GM12878 (cell line): ENCODE results near the gene JAML. TPM values are rescaled to one million over a fixed set of nuclear protein-coding genes. Genes with fewer than 3 reads are reported as not detected.
A peak's percentile ranks its signal among the peaks of the same experiment; 100 is the strongest.

Experiments used
- ATAC-seq: fragments of 200-7000 bp; cut with Tn5 transposase; 3 replicates; pipeline ENCODE4 v1.9.1; 2020; ENCODE audit warnings: mild to moderate bottlenecking, moderate library complexity
- BruUV-seq: library from RNA; stranded (reverse); fragments of 400-500 nt; replicated peaks from 2 replicates; lab custom pipeline; 2021; lab: Mats Ljungman, UMichigan
- CTCF ChIA-PET: fragments of 300-600 bp; sonication (Branson Sonifier 250); formaldehyde crosslinking; extraction: SDS; loops from one replicate; lab custom pipeline; 2021; ENCODE audit warnings: inconsistent platforms; lab: Yijun Ruan, JAX
- POLR2A ChIA-PET: fragments of 350-600 bp; formaldehyde crosslinking; extraction: SDS; loops from one replicate; lab custom pipeline; 2021; ENCODE audit warnings: inconsistent platforms; lab: Charles Lee
- RAD21 ChIA-PET: fragments of 300-600 bp; sonication (Branson Sonifier 250); formaldehyde crosslinking; loops from one replicate; lab custom pipeline; 2023; ENCODE audit warnings: antibody characterized with exemption; ENCODE audit not compliant: unreplicated experiment; lab: Charles Lee
- SMC1A ChIA-PET: fragments of 300-600 bp; sonication (Branson Sonifier 250); formaldehyde crosslinking; loops from one replicate; lab custom pipeline; 2023; ENCODE audit not compliant: unreplicated experiment, uncharacterized antibody; lab: Charles Lee
- DNase-seq: peaks from one replicate; pipeline ENCODE4 v3.0.0-alpha.2; 2011; ENCODE audit warnings: low read depth, low spot score
- FAIRE-seq: peaks from 3 replicates; lab custom pipeline; 2011; peaks lifted over from hg19 to GRCh38; lab: Jason Lieb, UNC
- H2AFZ ChIP-seq: 2 replicates; pipeline ENCODE4 v1.6.0; 2011; ENCODE audit warnings: low read depth, low read length, control low read depth; ENCODE audit not compliant: control insufficient read depth
- H3K27ac ChIP-seq: 2 replicates; pipeline ENCODE4 v1.5.1; 2011; ENCODE audit warnings: control low read depth; ENCODE audit not compliant: control insufficient read depth, insufficient read depth
- H3K27me3 ChIP-seq, 2 experiments: replicated peaks in 1 of 2; 2 replicates each; pipeline versions ENCODE4 v1.6.0 to v1.6.1; 2011; ENCODE audit warnings: low read length in 1 of 2; ENCODE audit not compliant: control insufficient read depth in 2 of 2, insufficient read depth in 2 of 2
- H3K36me3 ChIP-seq, 2 experiments: 2 replicates each; pipeline ENCODE4 v1.5.1; 2011; ENCODE audit warnings: low read length in 1 of 2; ENCODE audit not compliant: control insufficient read depth in 2 of 2, insufficient read depth in 2 of 2
- H3K4me1 ChIP-seq: 2 replicates; pipeline ENCODE4 v1.6.1; 2011; ENCODE audit warnings: mild to moderate bottlenecking, low read length, moderate library complexity, mixed read lengths; ENCODE audit not compliant: control insufficient read depth, insufficient read depth
- H3K4me2 ChIP-seq: 2 replicates; pipeline ENCODE4 v1.6.0; 2011; ENCODE audit warnings: control low read depth; ENCODE audit not compliant: control insufficient read depth, insufficient read depth
- H3K4me3 ChIP-seq: fragments of 200-600 bp; sonication (generic); 2 replicates; pipeline ENCODE4 v1.5.1; 2016
- H3K79me2 ChIP-seq: 2 replicates; pipeline ENCODE4 v1.6.0; 2011; ENCODE audit warnings: low read length; ENCODE audit not compliant: control insufficient read depth, insufficient read depth
- H3K9ac ChIP-seq: 2 replicates; pipeline ENCODE4 v1.8.0; 2011; ENCODE audit warnings: low read length, control low read depth, mixed read lengths; ENCODE audit not compliant: control insufficient read depth, insufficient read depth
- H3K9me3 ChIP-seq: replicated peaks from 3 replicates; pipeline ENCODE4 v1.5.1; 2011; ENCODE audit warnings: mild to moderate bottlenecking, low read length; ENCODE audit not compliant: control insufficient read depth, insufficient read depth
- H4K20me1 ChIP-seq: 2 replicates; pipeline ENCODE4 v1.6.0; 2011; ENCODE audit not compliant: control insufficient read depth, insufficient read depth
- ATF7 ChIP-seq: fragments of 450-650 bp; IDR thresholded peaks from 2 replicates; pipeline ENCODE4 v1.6.1; 2016; ENCODE audit warnings: low read depth, mild to moderate bottlenecking
- FOXK2 ChIP-seq: fragments of 450-650 bp; IDR thresholded peaks from 2 replicates; pipeline ENCODE4 v1.6.1; 2017; ENCODE audit warnings: mild to moderate bottlenecking, moderate library complexity
- NR2C1 ChIP-seq: fragments of 450-650 bp; IDR thresholded peaks from 2 replicates; pipeline ENCODE4 v1.6.1; 2017; ENCODE audit warnings: antibody characterized with exemption, mild to moderate bottlenecking, moderate library complexity
- SPI1 ChIP-seq: IDR thresholded peaks from 2 replicates; pipeline ENCODE4 v1.6.1; 2011; ENCODE audit warnings: low read depth, mild to moderate bottlenecking, low read length, moderate library complexity, borderline replicate concordance; ENCODE audit not compliant: insufficient read depth
- WGBS: methylation state at CpG from one replicate; pipeline ENCODE4 v1.1.6; 2016; ENCODE audit warnings: low lambda C conversion rate; ENCODE audit not compliant: insufficient replicate concordance, insufficient coverage; ENCODE audit errors: missing lambda C conversion rate; 5-methylcytosine and 5-hydroxymethylcytosine counted together
- in situ Hi-C: fragments of 300-500 bp; cut with MboI; formaldehyde crosslinking; loops from 9 replicates; pipeline ENCODE4 v1.14.3; 2018; ENCODE audit warnings: mixed read lengths
- intact Hi-C: fragments of 100-400 bp; cut with micrococcal nuclease; formaldehyde crosslinking; loops from one replicate; pipeline ENCODE4 v1.14.2; 2022; ENCODE audit not compliant: unreplicated experiment
- polyA plus RNA-seq, 11 experiments: library from polyadenylated mRNA; depleted of rRNA in 4 of 11; unstranded in 6 of 11; stranded (reverse) in 5 of 11; fragments of >200 nt; fragmentation: Nextera tagmentation in 4 of 11; fragmentation: Illumina TruSeq in 1 of 11; extraction: Ambion mirVana in 4 of 11; extraction: Trizol in 1 of 11; gene quantifications; 1 replicate in 1 of 11; 2 replicates in 10 of 11; pipeline versions ENCODE4 v1.2.1 to v1.2.3, GENCODE V29; 2011 to 2016; ENCODE audit warnings: inconsistent platforms in 2 of 11, missing spikeins in 2 of 11, low read depth in 1 of 11
- total RNA-seq, 4 experiments: library from RNA; depleted of rRNA in 3 of 4; stranded (reverse); fragments of >200 nt in 3 of 4; fragmentation: Illumina TruSeq in 1 of 4; extraction: Trizol in 1 of 4; gene quantifications; 2 replicates each; pipeline versions ENCODE4 v1.2.1 to v1.2.3, GENCODE V29; 2013 to 2021

Gene JAML
- total and polyA plus RNA-seq, 10 of the 15 experiments (the other 5 are each of a cell fraction or from before 2014, with no cell fraction given) = 0.60 to 8.1 (median 3.5) TPM

GRCh38 chr11:118206391-118207031, 18.3 kb downstream of the JAML start:
- FAIRE-seq (peak; percentile 13), DNase-seq (no peak), ATAC-seq (peak; percentile 55)
- H3K27me3 ChIP-seq = no peaks in the 10 kb centered on the region
- no peaks in the 10 kb centered on the region; a peak in 1 of 4 replicates for H3K36me3 ChIP-seq
- no peaks in the 10 kb centered on the region for H4K20me1 ChIP-seq
- RAD21 ChIA-PET = interaction anchor here (2.1 kb wide), 1 partner anchor 9 kb away, joined by 8 read pairs; no protein-coding TSS in a partner anchor
- peak overlapping the region; percentile 43 for H2AFZ ChIP-seq
- H3K79me2 ChIP-seq = no peaks in the 10 kb centered on the region
- SMC1A ChIA-PET = interaction anchor here (1.5 kb wide), 1 partner anchor 20 kb away, joined by 6 read pairs; no protein-coding TSS in a partner anchor
- H3K27ac ChIP-seq = no peak overlapping the region
- no TSS peak for BruUV-seq
- H3K4me1 ChIP-seq = peaks cover 6% of the 10 kb centered on the region; the same call in 1 of the 2 replicates
- no peak overlapping the region for H3K9ac ChIP-seq
- no peaks in the 10 kb centered on the region; the same call in 2 of the 3 replicates for H3K9me3 ChIP-seq
- CTCF ChIA-PET = interaction anchor here (1.0 kb wide), 2 partner anchors 8 to 9 kb away, joined by 4 to 5 read pairs; no protein-coding TSS in a partner anchor
- intact Hi-C loops (no loop called here), in situ Hi-C loops (no loop called here)
- TF ChIP-seq FOXK2 (peak; percentile 63; the same call in 1 of the 2 replicates), ATF7 (peak; percentile 59), SPI1 (peak; percentile 59; the same call in 1 of the 2 replicates), NR2C1 (no peak)
- POLR2A ChIA-PET = interaction anchor here (0.7 kb wide), 1 partner anchor 8 kb away, joined by 3 read pairs; no protein-coding TSS in a partner anchor
- H3K4me2 ChIP-seq = peak overlapping the region; percentile 19; the same call in 1 of the 2 replicates
- WGBS = 0% methylated on average over 1 of the region's 1 CpG
- no peak overlapping the region for H3K4me3 ChIP-seq
